HG03066 (cell line): Measurements from ENCODE around the gene CATSPERD.
"Not testable (repeated sequence)": the region's sequence is repeated elsewhere in the genome, so short reads cannot be mapped to it uniquely, and the experiment has no call there.

Source experiments
- ATAC-seq: cut with Tn5 transposase; IDR thresholded peaks from one replicate; pipeline ENCODE4 v1.9.1; 2021; ENCODE audit warnings: low read depth; ENCODE audit not compliant: unreplicated experiment

CATSPERD gene

GRCh38 chr19:5697890-5698634, 22.4 kb upstream of the CATSPERD start:
- ATAC-seq = no peak

DNA sequence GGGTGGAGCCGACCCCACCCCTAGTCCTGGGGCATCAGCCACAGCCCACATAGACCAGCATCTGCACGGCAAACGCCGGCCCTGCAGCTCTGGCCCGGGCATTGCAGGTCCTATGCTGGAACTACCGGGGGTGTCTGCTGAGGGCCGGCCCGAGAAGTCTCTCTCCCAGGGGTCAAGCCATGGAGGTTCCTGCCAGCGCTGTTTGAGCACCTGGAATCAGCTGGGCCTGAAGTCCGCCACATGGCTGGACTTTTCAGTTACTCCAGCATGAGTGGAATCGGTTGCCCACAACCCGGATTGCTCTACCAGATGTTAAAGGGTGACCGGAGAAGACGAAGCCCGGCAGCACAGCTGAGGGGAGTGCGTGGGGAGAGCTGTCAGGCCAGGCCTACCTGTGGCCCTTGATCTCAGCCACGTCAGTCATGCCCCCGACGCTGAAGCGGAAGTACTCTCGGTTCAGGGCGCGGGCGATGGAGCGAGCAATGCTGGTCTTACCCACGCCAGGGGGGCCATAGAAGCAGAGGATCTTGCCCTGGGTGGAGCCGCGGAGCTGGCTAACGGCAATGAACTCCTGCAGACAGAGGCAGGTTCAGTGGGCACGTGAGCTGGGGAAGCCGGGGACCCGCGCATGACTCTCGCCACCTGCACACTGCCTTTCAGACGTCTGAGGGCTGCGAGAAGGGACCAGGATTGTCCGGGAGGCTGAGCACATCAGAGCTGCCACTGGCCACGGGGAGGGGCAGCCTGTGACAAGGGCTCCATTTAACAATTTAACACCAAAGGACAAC, 21.6 kb upstream of the CATSPERD start:
- no peak for ATAC-seq

DNA sequence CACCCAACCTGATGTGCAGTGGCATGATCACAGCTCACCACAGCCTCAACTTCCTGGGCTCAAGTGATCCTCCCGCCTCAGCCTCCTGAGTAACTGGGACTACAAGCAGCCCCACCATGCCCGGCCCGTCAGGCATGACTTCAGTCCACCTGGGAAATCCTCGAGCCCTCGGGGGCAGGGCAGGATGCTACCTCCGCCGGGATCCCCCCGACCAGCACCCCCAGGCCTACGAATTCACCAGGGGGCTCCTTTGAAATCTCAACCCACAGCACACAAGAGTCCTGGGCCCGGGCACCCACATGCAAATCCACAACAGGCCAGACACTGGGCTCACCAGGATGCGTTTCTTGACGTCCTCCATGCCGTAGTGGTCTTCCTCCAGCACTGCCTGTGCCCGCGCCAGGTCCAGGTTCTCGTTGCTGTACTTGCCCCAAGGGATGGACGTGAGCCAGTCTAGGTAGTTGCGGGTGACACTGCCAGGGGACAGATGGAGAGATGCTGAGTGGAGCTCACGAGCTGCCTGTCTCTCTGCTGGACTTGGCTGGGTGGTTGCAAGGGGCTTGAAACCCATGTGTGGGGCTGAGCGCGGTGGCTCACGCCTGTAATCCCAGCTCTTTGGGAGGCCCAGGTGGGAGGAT, 19.9 kb upstream of the CATSPERD start:
- no peak for ATAC-seq

GRCh38 chr19:5702053-5702410, 18.4 kb upstream of the CATSPERD start:
- ATAC-seq = not testable (repeated sequence)

GRCh38 chr19:5703819-5704818, 16.3 kb upstream of the CATSPERD start:
- ATAC-seq = no peak

DNA sequence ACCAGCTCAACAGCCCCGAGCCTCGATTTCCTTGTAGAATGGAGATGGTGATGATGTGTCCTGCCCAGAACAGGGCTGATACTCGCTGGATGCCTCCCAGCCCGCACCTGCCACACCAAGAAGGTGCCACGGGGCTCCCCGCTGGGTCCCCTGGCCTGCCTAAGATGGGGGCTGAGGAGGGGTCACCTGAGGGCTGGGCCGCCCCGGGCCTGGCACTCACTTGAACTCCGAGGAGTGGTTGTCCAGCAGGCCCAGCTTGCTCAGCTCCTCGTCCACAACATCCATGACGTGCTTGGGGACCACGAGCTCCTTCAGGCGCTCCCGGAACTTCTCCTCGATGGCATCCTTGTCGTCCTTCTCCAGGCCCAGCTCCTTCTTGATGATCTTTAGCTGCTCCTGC, 14.9 kb upstream of the CATSPERD start:
- ATAC-seq = no peak

DNA sequence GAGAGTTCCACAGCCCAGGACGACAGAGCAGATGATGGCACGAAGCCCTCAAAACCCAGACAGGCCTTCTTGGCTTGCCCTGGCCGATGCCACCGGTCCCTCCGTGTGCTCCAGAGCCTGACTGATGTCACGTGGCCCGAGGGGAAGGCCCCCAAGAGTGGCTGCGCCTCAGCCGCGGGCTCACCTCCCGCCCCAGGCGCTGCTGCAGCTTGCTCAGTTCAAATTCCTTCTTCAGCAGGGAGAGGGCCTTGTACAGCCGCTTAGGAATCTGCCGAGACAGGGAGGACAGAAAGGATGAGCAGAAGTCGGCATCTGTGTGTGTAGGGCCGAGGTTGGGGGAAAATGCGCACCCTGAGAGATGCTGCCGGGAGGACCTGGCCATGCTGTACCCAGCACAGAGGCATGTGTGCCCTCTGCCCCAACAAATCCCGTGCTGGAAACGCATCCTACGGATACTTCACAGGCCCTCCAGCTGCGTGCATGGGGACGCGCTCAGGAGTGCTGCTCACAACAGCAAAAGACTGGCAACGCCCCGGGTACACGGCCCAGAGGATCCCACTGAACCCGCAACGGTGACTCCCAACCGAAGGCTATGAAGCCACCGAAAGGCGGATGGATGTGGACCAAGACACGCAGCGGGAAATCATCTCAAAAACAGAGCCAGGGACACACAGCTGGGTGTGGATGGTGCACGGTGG, 13.4 kb upstream of the CATSPERD start:
- ATAC-seq = no peak

DNA sequence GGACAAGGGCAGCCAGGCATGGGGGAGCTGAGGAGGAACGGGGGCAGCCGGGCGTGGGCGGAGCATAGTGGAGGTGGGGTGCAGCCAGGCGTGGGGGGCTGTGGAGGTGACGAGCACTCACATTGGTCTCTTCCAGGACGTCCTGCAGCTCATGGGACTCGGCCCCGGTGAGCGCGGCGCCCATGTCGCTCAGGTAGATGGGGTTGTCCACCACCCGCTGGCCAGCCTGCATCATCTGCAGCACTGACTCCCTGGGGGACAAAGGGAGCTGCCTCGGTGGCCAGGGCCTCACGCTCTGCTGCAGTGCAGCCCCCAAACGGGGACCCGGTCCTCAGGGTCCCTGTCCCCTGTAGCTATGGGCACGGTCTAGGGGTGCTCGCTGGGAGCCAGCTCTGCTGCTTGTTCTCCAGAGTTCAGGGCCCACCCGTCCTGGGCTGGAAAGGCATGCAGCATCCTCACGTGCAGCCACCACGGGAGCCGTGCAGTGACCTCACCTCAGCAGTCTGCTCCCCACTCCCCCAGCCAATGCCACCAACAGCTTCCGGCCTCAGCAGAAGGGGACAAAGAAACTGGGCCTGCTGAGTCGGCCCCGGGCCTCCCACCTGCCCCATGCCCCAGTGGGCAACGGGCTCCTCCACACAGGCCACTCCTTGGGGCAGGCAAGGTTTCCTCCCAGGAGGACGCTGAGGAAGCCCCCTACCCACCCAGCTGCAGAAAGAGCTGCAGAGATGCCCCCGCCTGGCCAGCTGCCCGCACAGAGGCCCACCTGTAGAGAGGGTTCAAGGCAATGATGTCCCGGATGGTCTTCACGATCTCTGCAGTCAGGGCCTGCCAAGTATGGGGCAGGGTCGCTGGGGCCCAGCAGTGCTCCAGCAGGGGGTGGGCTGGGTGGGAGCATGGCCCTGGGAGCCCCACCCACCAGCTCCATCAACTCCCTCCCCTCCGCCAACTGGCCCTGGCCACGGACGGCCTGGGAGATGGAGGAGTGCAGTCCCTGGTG, 12.6 kb upstream of the CATSPERD start:
- ATAC-seq = no peak

- ATAC-seq = no peak
Measured at GRCh38 chr19:5711025-5711424, 9.4 kb upstream of the CATSPERD start.

GRCh38 chr19:5711713-5712161, 8.7 kb upstream of the CATSPERD start:
- ATAC-seq = no peak

- ATAC-seq = no peak
Measured at GRCh38 chr19:5713228-5713627, 7.2 kb upstream of the CATSPERD start.

DNA sequence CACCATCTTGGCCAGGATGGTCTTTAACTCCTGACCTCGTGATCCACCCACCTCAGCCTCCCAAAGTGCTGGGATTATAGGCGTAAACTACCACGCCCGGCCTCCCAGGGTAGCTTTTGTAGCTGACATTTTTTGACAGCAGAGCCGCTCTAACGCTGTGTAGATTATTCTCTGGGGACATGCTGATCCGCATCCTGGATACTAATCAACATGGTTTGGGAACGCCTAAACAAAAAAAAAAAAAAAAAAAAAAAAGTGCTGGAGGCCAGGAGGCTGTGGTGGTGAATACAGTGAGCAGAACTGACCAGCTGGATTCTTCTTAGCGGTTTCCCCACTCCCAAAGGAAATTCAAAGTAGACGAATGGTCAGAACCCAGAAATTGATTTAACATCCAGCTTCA, 5.6 kb upstream of the CATSPERD start:
- ATAC-seq = no peak

- ATAC-seq = no peak
Measured at GRCh38 chr19:5717215-5717935, 3.1 kb upstream of the CATSPERD start.

DNA sequence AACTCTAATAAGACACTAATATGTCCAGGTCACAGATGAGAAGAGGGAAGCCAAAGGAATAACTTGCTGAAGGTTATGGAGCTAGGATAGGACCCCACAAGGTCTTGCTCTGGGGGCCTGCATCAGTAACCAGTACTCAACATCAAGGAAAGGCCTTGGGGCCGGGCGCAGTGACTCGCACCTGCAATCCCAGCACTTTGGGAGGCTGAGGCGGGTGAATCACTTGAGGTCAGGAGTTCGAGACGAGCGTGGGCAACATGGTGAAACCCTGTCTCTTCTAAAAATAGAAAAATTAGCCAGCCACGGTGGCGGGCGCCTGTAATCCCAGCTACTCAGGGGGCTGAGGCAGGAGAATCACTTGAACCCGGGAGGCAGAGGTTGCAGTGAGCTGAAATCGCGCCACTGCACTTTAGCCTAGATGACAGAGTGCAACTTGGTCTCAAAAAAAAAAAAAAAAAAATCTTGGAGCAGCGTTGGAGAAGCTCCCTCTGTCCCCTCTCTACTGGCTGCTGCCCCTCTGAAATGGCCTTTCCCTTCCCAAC, 2.3 kb upstream of the CATSPERD start:
- ATAC-seq = no peak

- no peak for ATAC-seq
Measured at GRCh38 chr19:5718579-5719273, 1.7 kb upstream of the CATSPERD start.

GRCh38 chr19:5719274-5719960, 1.0 kb upstream of the CATSPERD start:
- no peak for ATAC-seq
